ENCODE data around the gene GBA3.

DNA sequence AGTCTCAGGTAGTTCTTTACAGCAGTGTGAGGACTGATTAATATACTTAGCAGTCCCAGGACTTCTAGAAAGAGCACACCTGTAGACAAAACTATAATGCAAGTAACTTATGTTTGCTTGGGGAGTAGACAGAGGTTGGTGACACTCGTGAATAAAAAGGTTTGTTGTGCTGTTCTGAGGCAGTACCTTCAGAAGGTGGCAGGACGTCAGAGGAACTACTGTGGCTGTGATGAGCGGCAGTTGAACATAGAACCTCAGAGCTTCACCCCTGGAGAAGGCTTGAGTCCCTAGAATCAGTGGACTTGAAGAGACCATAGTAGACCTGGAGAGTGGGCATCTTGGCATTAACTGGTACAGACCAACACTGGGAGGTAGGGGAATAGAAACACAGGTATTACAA lies 3.3 kb upstream of the GBA3 start:
- no peak for TF ChIP-seq EP300 (IDR thresholded peaks at IDR 0.05)
- no peak for TF ChIP-seq POLR2AphosphoS5 (IDR thresholded peaks at IDR 0.05)
- TF ChIP-seq, protein P1, sequence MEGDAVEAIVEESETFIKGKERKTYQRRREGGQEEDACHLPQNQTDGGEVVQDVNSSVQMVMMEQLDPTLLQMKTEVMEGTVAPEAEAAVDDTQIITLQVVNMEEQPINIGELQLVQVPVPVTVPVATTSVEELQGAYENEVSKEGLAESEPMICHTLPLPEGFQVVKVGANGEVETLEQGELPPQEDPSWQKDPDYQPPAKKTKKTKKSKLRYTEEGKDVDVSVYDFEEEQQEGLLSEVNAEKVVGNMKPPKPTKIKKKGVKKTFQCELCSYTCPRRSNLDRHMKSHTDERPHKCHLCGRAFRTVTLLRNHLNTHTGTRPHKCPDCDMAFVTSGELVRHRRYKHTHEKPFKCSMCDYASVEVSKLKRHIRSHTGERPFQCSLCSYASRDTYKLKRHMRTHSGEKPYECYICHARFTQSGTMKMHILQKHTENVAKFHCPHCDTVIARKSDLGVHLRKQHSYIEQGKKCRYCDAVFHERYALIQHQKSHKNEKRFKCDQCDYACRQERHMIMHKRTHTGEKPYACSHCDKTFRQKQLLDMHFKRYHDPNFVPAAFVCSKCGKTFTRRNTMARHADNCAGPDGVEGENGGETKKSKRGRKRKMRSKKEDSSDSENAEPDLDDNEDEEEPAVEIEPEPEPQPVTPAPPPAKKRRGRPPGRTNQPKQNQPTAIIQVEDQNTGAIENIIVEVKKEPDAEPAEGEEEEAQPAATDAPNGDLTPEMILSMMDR (IDR thresholded peaks at IDR 0.05): no peak
